GM12878 (cell line): ENCODE measurements around the gene GAB3. TPM values are rescaled to one million over a fixed set of nuclear protein-coding genes. Genes with fewer than 3 reads are reported as not detected.

Source experiments
- ATAC-seq: fragments of 200-7000 bp; cut with Tn5 transposase; 3 replicates; pipeline ENCODE4 v1.9.1; 2020; ENCODE audit warnings: mild to moderate bottlenecking, moderate library complexity
- BruUV-seq: library from RNA; stranded (reverse); fragments of 400-500 nt; replicated peaks from 2 replicates; lab custom pipeline; 2021; lab: Mats Ljungman, UMichigan
- CTCF ChIA-PET: fragments of 300-600 bp; sonication (Branson Sonifier 250); formaldehyde crosslinking; extraction: SDS; loops from one replicate; lab custom pipeline; 2021; ENCODE audit warnings: inconsistent platforms; lab: Yijun Ruan, JAX
- POLR2A ChIA-PET: fragments of 350-600 bp; formaldehyde crosslinking; extraction: SDS; loops from one replicate; lab custom pipeline; 2021; ENCODE audit warnings: inconsistent platforms; lab: Charles Lee
- RAD21 ChIA-PET: fragments of 300-600 bp; sonication (Branson Sonifier 250); formaldehyde crosslinking; loops from one replicate; lab custom pipeline; 2023; ENCODE audit warnings: antibody characterized with exemption; ENCODE audit not compliant: unreplicated experiment; lab: Charles Lee
- SMC1A ChIA-PET: fragments of 300-600 bp; sonication (Branson Sonifier 250); formaldehyde crosslinking; loops from one replicate; lab custom pipeline; 2023; ENCODE audit not compliant: unreplicated experiment, uncharacterized antibody; lab: Charles Lee
- DNase-seq: peaks from one replicate; pipeline ENCODE4 v3.0.0-alpha.2; 2011; ENCODE audit warnings: low read depth, low spot score
- FAIRE-seq: peaks from 3 replicates; lab custom pipeline; 2011; peaks lifted over from hg19 to GRCh38; lab: Jason Lieb, UNC
- H2AFZ ChIP-seq: 2 replicates; pipeline ENCODE4 v1.6.0; 2011; ENCODE audit warnings: low read depth, low read length, control low read depth; ENCODE audit not compliant: control insufficient read depth
- H3K27ac ChIP-seq: 2 replicates; pipeline ENCODE4 v1.5.1; 2011; ENCODE audit warnings: control low read depth; ENCODE audit not compliant: control insufficient read depth, insufficient read depth
- H3K27me3 ChIP-seq, 2 experiments: replicated peaks in 1 of 2; 2 replicates each; pipeline versions ENCODE4 v1.6.0 to v1.6.1; 2011; ENCODE audit warnings: low read length in 1 of 2; ENCODE audit not compliant: control insufficient read depth in 2 of 2, insufficient read depth in 2 of 2
- H3K36me3 ChIP-seq, 2 experiments: 2 replicates each; pipeline ENCODE4 v1.5.1; 2011; ENCODE audit warnings: low read length in 1 of 2; ENCODE audit not compliant: control insufficient read depth in 2 of 2, insufficient read depth in 2 of 2
- H3K4me1 ChIP-seq: 2 replicates; pipeline ENCODE4 v1.6.1; 2011; ENCODE audit warnings: mild to moderate bottlenecking, low read length, moderate library complexity, mixed read lengths; ENCODE audit not compliant: control insufficient read depth, insufficient read depth
- H3K4me2 ChIP-seq: 2 replicates; pipeline ENCODE4 v1.6.0; 2011; ENCODE audit warnings: control low read depth; ENCODE audit not compliant: control insufficient read depth, insufficient read depth
- H3K4me3 ChIP-seq: fragments of 200-600 bp; sonication (generic); 2 replicates; pipeline ENCODE4 v1.5.1; 2016
- H3K79me2 ChIP-seq: 2 replicates; pipeline ENCODE4 v1.6.0; 2011; ENCODE audit warnings: low read length; ENCODE audit not compliant: control insufficient read depth, insufficient read depth
- H3K9ac ChIP-seq: 2 replicates; pipeline ENCODE4 v1.8.0; 2011; ENCODE audit warnings: low read length, control low read depth, mixed read lengths; ENCODE audit not compliant: control insufficient read depth, insufficient read depth
- H3K9me3 ChIP-seq: replicated peaks from 3 replicates; pipeline ENCODE4 v1.5.1; 2011; ENCODE audit warnings: mild to moderate bottlenecking, low read length; ENCODE audit not compliant: control insufficient read depth, insufficient read depth
- H4K20me1 ChIP-seq: 2 replicates; pipeline ENCODE4 v1.6.0; 2011; ENCODE audit not compliant: control insufficient read depth, insufficient read depth
- FOXK2 ChIP-seq: fragments of 450-650 bp; IDR thresholded peaks from 2 replicates; pipeline ENCODE4 v1.6.1; 2017; ENCODE audit warnings: mild to moderate bottlenecking, moderate library complexity
- IKZF1 ChIP-seq: fragments of 450-650 bp; conservative IDR thresholded peaks from 2 replicates; pipeline ENCODE4 v1.6.1; 2017; ENCODE audit warnings: antibody characterized with exemption, mild to moderate bottlenecking
- MEF2B ChIP-seq: fragments of 450-650 bp; IDR thresholded peaks from 2 replicates; pipeline ENCODE4 v1.6.1; 2018; ENCODE audit warnings: mild to moderate bottlenecking, moderate library complexity; ENCODE audit not compliant: partially characterized antibody, poor library complexity, severe bottlenecking
- SPI1 ChIP-seq: IDR thresholded peaks from 2 replicates; pipeline ENCODE4 v1.6.1; 2011; ENCODE audit warnings: low read depth, mild to moderate bottlenecking, low read length, moderate library complexity, borderline replicate concordance; ENCODE audit not compliant: insufficient read depth
- TBL1XR1 ChIP-seq: IDR thresholded peaks from 2 replicates; pipeline ENCODE4 v1.6.1; 2012; ENCODE audit warnings: low read depth, low read length, improper control_type of control experiment
- WGBS: methylation state at CpG from one replicate; pipeline ENCODE4 v1.1.6; 2016; ENCODE audit warnings: low lambda C conversion rate; ENCODE audit not compliant: insufficient replicate concordance, insufficient coverage; ENCODE audit errors: missing lambda C conversion rate; 5-methylcytosine and 5-hydroxymethylcytosine counted together
- in situ Hi-C: fragments of 300-500 bp; cut with MboI; formaldehyde crosslinking; loops from 9 replicates; pipeline ENCODE4 v1.14.3; 2018; ENCODE audit warnings: mixed read lengths
- intact Hi-C: fragments of 100-400 bp; cut with micrococcal nuclease; formaldehyde crosslinking; loops from one replicate; pipeline ENCODE4 v1.14.2; 2022; ENCODE audit not compliant: unreplicated experiment
- polyA plus RNA-seq, 11 experiments: library from polyadenylated mRNA; depleted of rRNA in 4 of 11; unstranded in 6 of 11; stranded (reverse) in 5 of 11; fragments of >200 nt; fragmentation: Nextera tagmentation in 4 of 11; fragmentation: Illumina TruSeq in 1 of 11; extraction: Ambion mirVana in 4 of 11; extraction: Trizol in 1 of 11; gene quantifications; 1 replicate in 1 of 11; 2 replicates in 10 of 11; pipeline versions ENCODE4 v1.2.1 to v1.2.3, GENCODE V29; 2011 to 2016; ENCODE audit warnings: inconsistent platforms in 2 of 11, missing spikeins in 2 of 11, low read depth in 1 of 11
- total RNA-seq, 4 experiments: library from RNA; depleted of rRNA in 3 of 4; stranded (reverse); fragments of >200 nt in 3 of 4; fragmentation: Illumina TruSeq in 1 of 4; extraction: Trizol in 1 of 4; gene quantifications; 2 replicates each; pipeline versions ENCODE4 v1.2.1 to v1.2.3, GENCODE V29; 2013 to 2021
- TF ChIP-seq, protein P1 (sequence below): fragments of 450-650 bp; IDR thresholded peaks from 2 replicates; pipeline ENCODE4 v1.6.1; 2017; ENCODE audit warnings: mild to moderate bottlenecking, moderate library complexity
- TF ChIP-seq, protein P2 (sequence below): IDR thresholded peaks from 2 replicates; pipeline ENCODE4 v1.6.1; 2012; ENCODE audit warnings: improper control_type of control experiment, low read depth, low read length; ENCODE audit not compliant: insufficient replicate concordance
- TF ChIP-seq, protein P3 (sequence below): fragments of 450-650 bp; IDR thresholded peaks from 2 replicates; pipeline ENCODE4 v1.6.1; 2017; ENCODE audit warnings: low read depth, mild to moderate bottlenecking, moderate library complexity
- TF ChIP-seq, protein P4 (sequence below): fragments of 450-650 bp; IDR thresholded peaks from 2 replicates; pipeline ENCODE4 v1.6.1; 2014; ENCODE audit warnings: mild to moderate bottlenecking

GAB3 gene
- total and polyA plus RNA-seq, 10 of the 15 experiments (the other 5 are each of a cell fraction or from before 2014, with no cell fraction given): 0.10 to 2.0 (median 0.85) TPM

DNA sequence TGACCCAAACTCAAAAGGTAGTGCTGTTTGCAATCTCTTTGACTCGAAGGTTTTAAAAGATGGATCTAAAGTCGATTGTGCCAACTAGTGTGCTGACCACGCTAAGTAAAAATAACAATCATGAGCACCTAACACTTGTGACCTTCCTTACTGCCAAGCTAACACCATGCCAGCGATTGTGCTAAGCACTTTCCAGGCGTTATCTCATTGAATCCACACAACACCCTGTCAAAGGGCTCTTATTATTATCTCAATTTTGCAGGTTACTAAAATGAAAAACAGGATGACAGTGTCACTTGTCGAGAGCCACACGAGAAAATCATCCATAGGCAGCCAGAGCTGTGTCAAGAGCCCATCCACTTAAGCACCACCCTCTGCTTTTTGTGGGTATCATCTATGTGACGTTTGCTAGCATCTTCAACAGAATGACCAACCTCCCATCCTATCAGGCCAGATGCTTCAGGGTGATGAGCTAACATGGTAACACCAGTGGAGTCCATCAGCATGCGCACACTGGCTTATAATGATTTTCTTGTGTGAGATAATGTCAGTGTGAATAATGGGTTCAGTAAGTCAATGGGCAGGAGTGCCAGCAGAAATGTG, 893 bp upstream of the GAB3 start:
- in situ Hi-C loops: no loop called here
- Histone ChIP-seq H3K9ac (no peak overlapping the region), H3K36me3 (no peaks in the 10 kb centered on the region), H3K4me1 (no peaks in the 10 kb centered on the region), H3K27me3 (no peaks in the 10 kb centered on the region), H3K27ac (no peak overlapping the region), H3K79me2 (no peaks in the 10 kb centered on the region), H3K9me3 (no peaks in the 10 kb centered on the region), H3K4me3 (no peak overlapping the region), H3K4me2 (no peak overlapping the region), H2AFZ (no peak overlapping the region; the same call in 1 of the 2 replicates), H4K20me1 (no peaks in the 10 kb centered on the region)
- ChIA-PET CTCF (interaction anchor here (0.7 to 1.2 kb wide), 2 partner anchors 11 to 39 kb away, joined by 3 to 4 read pairs; partner anchors contain the start of gene DKC1), SMC1A (interaction anchor here (1.4 kb wide), 1 partner anchor 77 kb away, joined by 5 read pairs; no protein-coding TSS in a partner anchor), RAD21 (no interaction called here), POLR2A (interaction anchor here (0.5 kb wide), 1 partner anchor 38 kb away, joined by 6 read pairs; no protein-coding TSS in a partner anchor)
- no peak for ATAC-seq
- no peak for FAIRE-seq
- 50% methylated on average over 9 of the region's 9 CpGs for WGBS
- BruUV-seq: no TSS peak
- intact Hi-C loops: no loop called here
- no peak for DNase-seq
- TF ChIP-seq FOXK2: no peak
- TF ChIP-seq, protein P1, sequence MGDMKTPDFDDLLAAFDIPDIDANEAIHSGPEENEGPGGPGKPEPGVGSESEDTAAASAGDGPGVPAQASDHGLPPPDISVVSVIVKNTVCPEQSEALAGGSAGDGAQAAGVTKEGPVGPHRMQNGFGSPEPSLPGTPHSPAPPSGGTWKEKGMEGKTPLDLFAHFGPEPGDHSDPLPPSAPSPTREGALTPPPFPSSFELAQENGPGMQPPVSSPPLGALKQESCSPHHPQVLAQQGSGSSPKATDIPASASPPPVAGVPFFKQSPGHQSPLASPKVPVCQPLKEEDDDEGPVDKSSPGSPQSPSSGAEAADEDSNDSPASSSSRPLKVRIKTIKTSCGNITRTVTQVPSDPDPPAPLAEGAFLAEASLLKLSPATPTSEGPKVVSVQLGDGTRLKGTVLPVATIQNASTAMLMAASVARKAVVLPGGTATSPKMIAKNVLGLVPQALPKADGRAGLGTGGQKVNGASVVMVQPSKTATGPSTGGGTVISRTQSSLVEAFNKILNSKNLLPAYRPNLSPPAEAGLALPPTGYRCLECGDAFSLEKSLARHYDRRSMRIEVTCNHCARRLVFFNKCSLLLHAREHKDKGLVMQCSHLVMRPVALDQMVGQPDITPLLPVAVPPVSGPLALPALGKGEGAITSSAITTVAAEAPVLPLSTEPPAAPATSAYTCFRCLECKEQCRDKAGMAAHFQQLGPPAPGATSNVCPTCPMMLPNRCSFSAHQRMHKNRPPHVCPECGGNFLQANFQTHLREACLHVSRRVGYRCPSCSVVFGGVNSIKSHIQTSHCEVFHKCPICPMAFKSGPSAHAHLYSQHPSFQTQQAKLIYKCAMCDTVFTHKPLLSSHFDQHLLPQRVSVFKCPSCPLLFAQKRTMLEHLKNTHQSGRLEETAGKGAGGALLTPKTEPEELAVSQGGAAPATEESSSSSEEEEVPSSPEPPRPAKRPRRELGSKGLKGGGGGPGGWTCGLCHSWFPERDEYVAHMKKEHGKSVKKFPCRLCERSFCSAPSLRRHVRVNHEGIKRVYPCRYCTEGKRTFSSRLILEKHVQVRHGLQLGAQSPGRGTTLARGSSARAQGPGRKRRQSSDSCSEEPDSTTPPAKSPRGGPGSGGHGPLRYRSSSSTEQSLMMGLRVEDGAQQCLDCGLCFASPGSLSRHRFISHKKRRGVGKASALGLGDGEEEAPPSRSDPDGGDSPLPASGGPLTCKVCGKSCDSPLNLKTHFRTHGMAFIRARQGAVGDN: no peak
- TF ChIP-seq IKZF1: no peak
- TF ChIP-seq TBL1XR1: no peak
- no peak for TF ChIP-seq SPI1
- TF ChIP-seq, protein P2, sequence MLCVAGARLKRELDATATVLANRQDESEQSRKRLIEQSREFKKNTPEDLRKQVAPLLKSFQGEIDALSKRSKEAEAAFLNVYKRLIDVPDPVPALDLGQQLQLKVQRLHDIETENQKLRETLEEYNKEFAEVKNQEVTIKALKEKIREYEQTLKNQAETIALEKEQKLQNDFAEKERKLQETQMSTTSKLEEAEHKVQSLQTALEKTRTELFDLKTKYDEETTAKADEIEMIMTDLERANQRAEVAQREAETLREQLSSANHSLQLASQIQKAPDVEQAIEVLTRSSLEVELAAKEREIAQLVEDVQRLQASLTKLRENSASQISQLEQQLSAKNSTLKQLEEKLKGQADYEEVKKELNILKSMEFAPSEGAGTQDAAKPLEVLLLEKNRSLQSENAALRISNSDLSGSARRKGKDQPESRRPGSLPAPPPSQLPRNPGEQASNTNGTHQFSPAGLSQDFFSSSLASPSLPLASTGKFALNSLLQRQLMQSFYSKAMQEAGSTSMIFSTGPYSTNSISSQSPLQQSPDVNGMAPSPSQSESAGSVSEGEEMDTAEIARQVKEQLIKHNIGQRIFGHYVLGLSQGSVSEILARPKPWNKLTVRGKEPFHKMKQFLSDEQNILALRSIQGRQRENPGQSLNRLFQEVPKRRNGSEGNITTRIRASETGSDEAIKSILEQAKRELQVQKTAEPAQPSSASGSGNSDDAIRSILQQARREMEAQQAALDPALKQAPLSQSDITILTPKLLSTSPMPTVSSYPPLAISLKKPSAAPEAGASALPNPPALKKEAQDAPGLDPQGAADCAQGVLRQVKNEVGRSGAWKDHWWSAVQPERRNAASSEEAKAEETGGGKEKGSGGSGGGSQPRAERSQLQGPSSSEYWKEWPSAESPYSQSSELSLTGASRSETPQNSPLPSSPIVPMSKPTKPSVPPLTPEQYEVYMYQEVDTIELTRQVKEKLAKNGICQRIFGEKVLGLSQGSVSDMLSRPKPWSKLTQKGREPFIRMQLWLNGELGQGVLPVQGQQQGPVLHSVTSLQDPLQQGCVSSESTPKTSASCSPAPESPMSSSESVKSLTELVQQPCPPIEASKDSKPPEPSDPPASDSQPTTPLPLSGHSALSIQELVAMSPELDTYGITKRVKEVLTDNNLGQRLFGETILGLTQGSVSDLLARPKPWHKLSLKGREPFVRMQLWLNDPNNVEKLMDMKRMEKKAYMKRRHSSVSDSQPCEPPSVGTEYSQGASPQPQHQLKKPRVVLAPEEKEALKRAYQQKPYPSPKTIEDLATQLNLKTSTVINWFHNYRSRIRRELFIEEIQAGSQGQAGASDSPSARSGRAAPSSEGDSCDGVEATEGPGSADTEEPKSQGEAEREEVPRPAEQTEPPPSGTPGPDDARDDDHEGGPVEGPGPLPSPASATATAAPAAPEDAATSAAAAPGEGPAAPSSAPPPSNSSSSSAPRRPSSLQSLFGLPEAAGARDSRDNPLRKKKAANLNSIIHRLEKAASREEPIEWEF: no peak
- TF ChIP-seq, protein P3, sequence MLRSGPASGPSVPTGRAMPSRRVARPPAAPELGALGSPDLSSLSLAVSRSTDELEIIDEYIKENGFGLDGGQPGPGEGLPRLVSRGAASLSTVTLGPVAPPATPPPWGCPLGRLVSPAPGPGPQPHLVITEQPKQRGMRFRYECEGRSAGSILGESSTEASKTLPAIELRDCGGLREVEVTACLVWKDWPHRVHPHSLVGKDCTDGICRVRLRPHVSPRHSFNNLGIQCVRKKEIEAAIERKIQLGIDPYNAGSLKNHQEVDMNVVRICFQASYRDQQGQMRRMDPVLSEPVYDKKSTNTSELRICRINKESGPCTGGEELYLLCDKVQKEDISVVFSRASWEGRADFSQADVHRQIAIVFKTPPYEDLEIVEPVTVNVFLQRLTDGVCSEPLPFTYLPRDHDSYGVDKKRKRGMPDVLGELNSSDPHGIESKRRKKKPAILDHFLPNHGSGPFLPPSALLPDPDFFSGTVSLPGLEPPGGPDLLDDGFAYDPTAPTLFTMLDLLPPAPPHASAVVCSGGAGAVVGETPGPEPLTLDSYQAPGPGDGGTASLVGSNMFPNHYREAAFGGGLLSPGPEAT: no peak
- TF ChIP-seq MEF2B: no peak
- TF ChIP-seq, protein P4, sequence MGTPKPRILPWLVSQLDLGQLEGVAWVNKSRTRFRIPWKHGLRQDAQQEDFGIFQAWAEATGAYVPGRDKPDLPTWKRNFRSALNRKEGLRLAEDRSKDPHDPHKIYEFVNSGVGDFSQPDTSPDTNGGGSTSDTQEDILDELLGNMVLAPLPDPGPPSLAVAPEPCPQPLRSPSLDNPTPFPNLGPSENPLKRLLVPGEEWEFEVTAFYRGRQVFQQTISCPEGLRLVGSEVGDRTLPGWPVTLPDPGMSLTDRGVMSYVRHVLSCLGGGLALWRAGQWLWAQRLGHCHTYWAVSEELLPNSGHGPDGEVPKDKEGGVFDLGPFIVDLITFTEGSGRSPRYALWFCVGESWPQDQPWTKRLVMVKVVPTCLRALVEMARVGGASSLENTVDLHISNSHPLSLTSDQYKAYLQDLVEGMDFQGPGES: no peak
